ENCODE results near the gene TMED9.
A peak's percentile ranks its signal among the peaks of the same experiment; 100 is the strongest.

Gene TMED9

GRCh38 chr5:177594071-177594470, 2.1 kb downstream of the TMED9 start:
- H3K4me3 ChIP-seq (ENCODE audit: low read depth, low read length), result no peak overlapping the region
- no peak for DNase-seq (ENCODE audit: low read depth)
- TF ChIP-seq CTCF (conservative IDR thresholded peaks at IDR 0.05; ENCODE audit: low read depth, low read length), result no peak

- DNase-seq (ENCODE audit: low read depth), result no peak
- no peak overlapping the region for H3K4me3 ChIP-seq (ENCODE audit: low read depth, low read length)
Measured at GRCh38 chr5:177595026-177595585, 3.1 kb downstream of the TMED9 start.

GRCh38 chr5:177595991-177596774, 4.2 kb downstream of the TMED9 start:
- H3K4me3 ChIP-seq (ENCODE audit: low read depth, low read length), result no peak overlapping the region
- DNase-seq (ENCODE audit: low read depth), result no peak
- TF ChIP-seq CTCF (conservative IDR thresholded peaks at IDR 0.05; ENCODE audit: low read depth, low read length), result no peak

More at GRCh38 chr5:177595026-177595585, 3.1 kb downstream of the TMED9 start:
- no peak for TF ChIP-seq CTCF (conservative IDR thresholded peaks at IDR 0.05; ENCODE audit: low read depth, low read length)

- no peak for DNase-seq (ENCODE audit: low read depth)
- TF ChIP-seq CTCF (conservative IDR thresholded peaks at IDR 0.05; ENCODE audit: low read depth, low read length), result no peak
- no peak overlapping the region for H3K4me3 ChIP-seq (ENCODE audit: low read depth, low read length)
Measured at GRCh38 chr5:177596775-177597238, 4.8 kb downstream of the TMED9 start.

GRCh38 chr5:177598477-177598876, 6.5 kb downstream of the TMED9 start:
- DNase-seq (ENCODE audit: low read depth), result no peak

GRCh38 chr5:177599731-177600507, 7.9 kb downstream of the TMED9 start, which contains the start of gene B4GALT7:
TSS of gene B4GALT7 (plus strand) at chr5:177600132. CDS start at chr5:177600211, 79 bp downstream.
- peak; percentile 8 for TF ChIP-seq CTCF (conservative IDR thresholded peaks at IDR 0.05; ENCODE audit: low read depth, low read length)
- peak; percentile 80 for DNase-seq (ENCODE audit: low read depth)
- peak within 1 kb of the TSS; percentile 74 for H3K4me3 ChIP-seq (ENCODE audit: low read depth, low read length)

More at GRCh38 chr5:177598477-177598876, 6.5 kb downstream of the TMED9 start:
- no peak for TF ChIP-seq CTCF (conservative IDR thresholded peaks at IDR 0.05; ENCODE audit: low read depth, low read length)
- no peak overlapping the region for H3K4me3 ChIP-seq (ENCODE audit: low read depth, low read length)

Data from choroid plexus epithelial cell (primary cell).